Activated T-cell treated with anti-CD3 and anti-CD28 coated beads, Interleukin-2, amount 50 U/mL, for 24 hours (primary cell): ENCODE data around the gene SOX10.
"Not testable (repeated sequence)": the region's sequence is repeated elsewhere in the genome, so short reads cannot be mapped to it uniquely, and the experiment has no call there.

Experiments used
- DNase-seq: peaks from one replicate; pipeline ENCODE4 v3.0.0-alpha.2; 2020
- H3K27ac Mint-ChIP-seq: 2 replicates; pipeline ENCODE4 v1.8.0; 2020; ENCODE audit warnings: mild to moderate bottlenecking, mixed read lengths
- H3K27me3 Mint-ChIP-seq: 2 replicates; pipeline ENCODE4 v1.8.0; 2020; ENCODE audit warnings: mixed read lengths
- H3K36me3 Mint-ChIP-seq: 2 replicates; pipeline ENCODE4 v1.8.0; 2020; ENCODE audit warnings: low read depth, mixed read lengths
- H3K4me1 Mint-ChIP-seq: 2 replicates; pipeline ENCODE4 v1.8.0; 2020; ENCODE audit warnings: low read depth, mixed read lengths
- H3K4me3 Mint-ChIP-seq: 2 replicates; pipeline ENCODE4 v1.8.0; 2020; ENCODE audit warnings: mild to moderate bottlenecking, moderate library complexity, mixed read lengths
- H3K9me3 Mint-ChIP-seq: 2 replicates; pipeline ENCODE4 v1.8.0; 2020; ENCODE audit warnings: mixed read lengths

SOX10 gene

GRCh38 chr22:37967637-37968451 lies 16.5 kb downstream of the SOX10 start:
- H3K27me3 Mint-ChIP-seq: no peaks in the 10 kb centered on the region
- peaks cover 71% of the 10 kb centered on the region for H3K36me3 Mint-ChIP-seq
- H3K27ac Mint-ChIP-seq: no peak overlapping the region
- no peaks in the 10 kb centered on the region for H3K9me3 Mint-ChIP-seq
- DNase-seq: no peak
- peaks cover 6% of the 10 kb centered on the region for H3K4me1 Mint-ChIP-seq
- H3K4me3 Mint-ChIP-seq: no peak overlapping the region

- Mint-ChIP-seq H3K4me1 (peaks cover 6% of the 10 kb centered on the region), H3K27ac (no peak overlapping the region), H3K4me3 (no peak overlapping the region), H3K27me3 (no peaks in the 10 kb centered on the region), H3K9me3 (no peaks in the 10 kb centered on the region), H3K36me3 (peaks cover 72% of the 10 kb centered on the region)
- DNase-seq: no peak
These were observed 17.2 kb downstream of the SOX10 start for GRCh38 chr22:37967147-37967546.

- peaks cover 77% of the 10 kb centered on the region for H3K36me3 Mint-ChIP-seq
- H3K4me1 Mint-ChIP-seq: peaks cover 6% of the 10 kb centered on the region
- H3K9me3 Mint-ChIP-seq: no peaks in the 10 kb centered on the region
- no peak for DNase-seq
- H3K27me3 Mint-ChIP-seq: no peaks in the 10 kb centered on the region
- no peak overlapping the region for H3K27ac Mint-ChIP-seq
- no peak overlapping the region for H3K4me3 Mint-ChIP-seq
These were observed 18.3 kb downstream of the SOX10 start for GRCh38 chr22:37965940-37966664.

GRCh38 chr22:37961062-37961461 lies 23.3 kb downstream of the SOX10 start:
- Mint-ChIP-seq H3K36me3 (peaks cover 82% of the 10 kb centered on the region), H3K9me3 (no peaks in the 10 kb centered on the region), H3K4me3 (no peak overlapping the region), H3K4me1 (peaks cover 19% of the 10 kb centered on the region), H3K27me3 (no peaks in the 10 kb centered on the region), H3K27ac (no peak overlapping the region)
- DNase-seq: no peak

GRCh38 chr22:37959231-37959825 lies 25.0 kb downstream of the SOX10 start:
- H3K27ac Mint-ChIP-seq: no peak overlapping the region

GRCh38 chr22:37957232-37957631 lies 27.1 kb downstream of the SOX10 start:
- peak overlapping the region; percentile 8 for H3K27ac Mint-ChIP-seq
- H3K36me3 Mint-ChIP-seq: peaks cover 68% of the 10 kb centered on the region
- no peak overlapping the region for H3K4me3 Mint-ChIP-seq

More at GRCh38 chr22:37959231-37959825, 25.0 kb downstream of the SOX10 start:
- H3K36me3 Mint-ChIP-seq: peaks cover 74% of the 10 kb centered on the region
- no peaks in the 10 kb centered on the region for H3K27me3 Mint-ChIP-seq
- no peak for DNase-seq
- H3K9me3 Mint-ChIP-seq: no peaks in the 10 kb centered on the region
- H3K4me3 Mint-ChIP-seq: no peak overlapping the region
- peaks cover 21% of the 10 kb centered on the region for H3K4me1 Mint-ChIP-seq

GRCh38 chr22:37955825-37956397 lies 28.4 kb downstream of the SOX10 start:
- not testable (repeated sequence) for DNase-seq, H3K9me3 Mint-ChIP-seq, H3K27ac Mint-ChIP-seq, H3K4me3 Mint-ChIP-seq
- Mint-ChIP-seq H3K27me3 (peaks cover 18% of the 10 kb centered on the region), H3K4me1 (peaks cover 32% of the 10 kb centered on the region), H3K36me3 (peaks cover 55% of the 10 kb centered on the region)

More at GRCh38 chr22:37957232-37957631, 27.1 kb downstream of the SOX10 start:
- DNase-seq: no peak
- Mint-ChIP-seq H3K4me1 (peaks cover 31% of the 10 kb centered on the region), H3K9me3 (no peaks in the 10 kb centered on the region), H3K27me3 (peaks cover 10% of the 10 kb centered on the region)

- Mint-ChIP-seq H3K4me3 (peak overlapping the region; percentile 97), H3K36me3 (peaks cover 44% of the 10 kb centered on the region), H3K9me3 (no peaks in the 10 kb centered on the region), H3K4me1 (peaks cover 32% of the 10 kb centered on the region), H3K27me3 (peaks cover 18% of the 10 kb centered on the region), H3K27ac (peak overlapping the region; percentile 98)
- no peak for DNase-seq
These were observed 29.7 kb downstream of the SOX10 start for GRCh38 chr22:37954686-37955085.

GRCh38 chr22:37953437-37954179 lies 30.7 kb downstream of the SOX10 start, which contains the start of the genes C22orf23 and POLR2F:
TSS of gene C22orf23 (minus strand) at chr22:37953601. CDS start at chr22:37953149, 452 bp downstream.
TSS of gene POLR2F (plus strand) at chr22:37953699. CDS start at chr22:37953788, 89 bp downstream.
- Mint-ChIP-seq H3K27ac (peak within 1 kb of the TSS; percentile 98), H3K4me3 (peak within 1 kb of the TSS; percentile 97), H3K4me1 (peaks cover 31% of the 10 kb centered on the region)

GRCh38 chr22:37953062-37953436 lies 31.3 kb downstream of the SOX10 start:
- H3K36me3 Mint-ChIP-seq: peaks cover 29% of the 10 kb centered on the region
- H3K4me1 Mint-ChIP-seq: peaks cover 28% of the 10 kb centered on the region
- H3K4me3 Mint-ChIP-seq: peak overlapping the region; percentile 97
- H3K27me3 Mint-ChIP-seq: peaks cover 18% of the 10 kb centered on the region
- H3K27ac Mint-ChIP-seq: peak overlapping the region; percentile 98
- no peaks in the 10 kb centered on the region for H3K9me3 Mint-ChIP-seq
- no peak for DNase-seq

More at GRCh38 chr22:37953437-37954179, 30.7 kb downstream of the SOX10 start, which contains the start of the genes C22orf23 and POLR2F:
- Mint-ChIP-seq H3K9me3 (no peaks in the 10 kb centered on the region), H3K27me3 (peaks cover 18% of the 10 kb centered on the region), H3K36me3 (peaks cover 33% of the 10 kb centered on the region)
- DNase-seq: peak; percentile 95

- H3K4me1 Mint-ChIP-seq: peaks cover 27% of the 10 kb centered on the region
- peaks cover 18% of the 10 kb centered on the region for H3K27me3 Mint-ChIP-seq
- H3K9me3 Mint-ChIP-seq, H3K27ac Mint-ChIP-seq, DNase-seq: not testable (repeated sequence)
- peaks cover 25% of the 10 kb centered on the region for H3K36me3 Mint-ChIP-seq
- peak overlapping the region; percentile 97 for H3K4me3 Mint-ChIP-seq
These were observed 31.7 kb downstream of the SOX10 start for GRCh38 chr22:37952629-37953028.

- peaks cover 19% of the 10 kb centered on the region for H3K4me1 Mint-ChIP-seq
- no peak overlapping the region for H3K4me3 Mint-ChIP-seq
- no peak for DNase-seq
- H3K27me3 Mint-ChIP-seq: peaks cover 18% of the 10 kb centered on the region
- peaks cover 13% of the 10 kb centered on the region for H3K36me3 Mint-ChIP-seq
- H3K27ac Mint-ChIP-seq: no peak overlapping the region
- H3K9me3 Mint-ChIP-seq: no peaks in the 10 kb centered on the region
These were observed 33.0 kb downstream of the SOX10 start for GRCh38 chr22:37951305-37951704.

- H3K27me3 Mint-ChIP-seq, H3K9me3 Mint-ChIP-seq, H3K4me3 Mint-ChIP-seq, H3K4me1 Mint-ChIP-seq, H3K36me3 Mint-ChIP-seq, H3K27ac Mint-ChIP-seq, DNase-seq: not testable (repeated sequence)
These were observed 37.1 kb downstream of the SOX10 start for GRCh38 chr22:37947142-37947795.
